Forelimb muscle (tissue), 1 donor: ENCODE data around the gene CDAN1. TPM values are rescaled to one million over a fixed set of nuclear protein-coding genes. Genes with fewer than 3 reads are reported as not detected.

Experiments used
- DNase-seq: peaks from one replicate; pipeline ENCODE4 v3.0.0-alpha.2; 2013; ENCODE audit warnings: low read depth
- polyA plus RNA-seq: library from polyadenylated mRNA; unstranded; fragments of 120-200 nt; gene quantifications from one replicate; pipeline ENCODE4 v1.2.1, GENCODE V29; 2013; ENCODE audit not compliant: insufficient read length

Gene CDAN1
- polyA plus RNA-seq, 1 donor = 16.0 TPM

DNA sequence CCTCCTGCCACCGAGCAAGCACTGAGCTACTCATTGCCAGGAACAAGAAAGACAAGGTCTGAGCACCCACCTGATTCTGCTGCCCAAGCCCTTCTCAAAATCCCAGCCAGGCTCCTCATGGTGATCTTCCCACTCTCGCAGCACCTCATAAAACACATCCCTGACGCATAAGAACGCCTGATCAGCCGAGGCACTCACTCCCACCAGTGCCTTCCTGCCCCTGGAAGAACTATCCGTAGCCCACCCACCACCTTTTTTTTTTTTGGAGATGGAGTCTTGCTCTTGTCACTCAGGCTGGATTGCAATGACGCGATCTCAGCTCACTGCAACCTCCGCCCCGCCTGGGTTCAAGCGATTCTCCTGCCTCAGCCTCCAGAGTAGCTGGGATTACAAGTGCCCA, 3.9 kb downstream of the CDAN1 start:
- DNase-seq = no peak

- no peak for DNase-seq
These were observed 4.7 kb downstream of the CDAN1 start for GRCh38 chr15:42732095-42732827.

DNA sequence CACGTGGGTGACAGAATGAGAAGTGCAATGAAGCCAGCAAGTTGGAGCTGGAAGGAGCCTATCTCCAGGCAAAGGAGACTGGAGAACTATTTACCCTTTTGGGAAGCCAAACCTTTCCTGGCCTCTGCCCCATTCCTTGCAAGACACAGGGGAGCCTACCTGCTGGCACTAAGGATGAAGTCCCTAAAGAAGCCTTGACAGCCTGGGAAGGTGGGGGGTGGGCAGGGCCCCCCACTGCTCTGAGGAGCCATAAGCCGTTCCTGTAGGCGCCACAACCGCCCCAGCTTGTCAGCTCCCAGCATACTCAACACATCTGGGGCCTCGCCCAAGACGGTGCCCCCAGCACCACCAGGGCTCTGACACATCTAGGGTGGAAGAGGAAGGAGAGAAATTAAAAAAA, 5.5 kb downstream of the CDAN1 start:
- DNase-seq = no peak

GRCh38 chr15:42730536-42730935, 6.4 kb downstream of the CDAN1 start:
- no peak for DNase-seq

DNA sequence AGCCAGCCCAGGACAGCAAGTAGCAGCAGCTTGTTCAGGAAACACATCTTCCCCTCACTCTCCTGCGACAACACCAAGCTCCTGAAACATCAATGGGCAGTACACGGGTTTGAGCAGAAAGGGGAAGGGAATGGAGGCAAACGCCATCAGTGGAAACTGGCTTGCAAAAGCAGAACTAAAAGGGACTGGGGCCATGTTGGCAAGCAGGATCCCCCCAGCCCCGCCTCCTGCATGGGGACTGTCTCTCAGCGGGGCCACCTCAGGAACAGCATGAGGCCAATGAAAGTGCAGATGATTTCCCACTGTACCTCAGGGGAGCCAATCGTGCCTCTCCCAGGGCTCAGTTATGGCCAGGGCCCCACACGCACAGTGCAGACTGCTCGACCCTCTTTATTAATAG, 6.8 kb downstream of the CDAN1 start:
- no peak for DNase-seq

- DNase-seq = no peak
These were observed 7.5 kb downstream of the CDAN1 start for GRCh38 chr15:42729409-42729808.

DNA sequence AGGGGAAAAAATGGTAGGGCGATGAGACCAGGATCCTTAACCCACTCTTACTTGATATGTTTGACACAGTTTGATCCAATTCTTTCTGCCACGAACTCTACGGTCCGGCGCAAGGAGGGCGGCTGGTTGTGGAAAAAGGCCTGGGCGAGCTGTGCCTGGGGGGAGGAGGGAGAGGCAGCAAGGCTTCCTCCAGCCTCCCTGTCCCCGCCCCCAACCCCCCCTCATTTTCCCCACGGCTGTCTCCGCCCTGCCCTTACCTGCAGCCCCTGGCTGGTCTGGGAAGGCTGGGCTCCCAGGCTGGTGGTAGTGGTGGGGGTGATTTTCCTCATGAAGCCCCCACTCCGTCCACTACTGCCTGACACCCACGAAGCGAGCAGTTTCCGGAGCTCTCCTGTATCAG, 8.0 kb downstream of the CDAN1 start:
- DNase-seq = no peak

- DNase-seq = no peak
These were observed 8.4 kb downstream of the CDAN1 start for GRCh38 chr15:42728560-42728959.

GRCh38 chr15:42727750-42728381, 9.1 kb downstream of the CDAN1 start:
- no peak for DNase-seq

DNA sequence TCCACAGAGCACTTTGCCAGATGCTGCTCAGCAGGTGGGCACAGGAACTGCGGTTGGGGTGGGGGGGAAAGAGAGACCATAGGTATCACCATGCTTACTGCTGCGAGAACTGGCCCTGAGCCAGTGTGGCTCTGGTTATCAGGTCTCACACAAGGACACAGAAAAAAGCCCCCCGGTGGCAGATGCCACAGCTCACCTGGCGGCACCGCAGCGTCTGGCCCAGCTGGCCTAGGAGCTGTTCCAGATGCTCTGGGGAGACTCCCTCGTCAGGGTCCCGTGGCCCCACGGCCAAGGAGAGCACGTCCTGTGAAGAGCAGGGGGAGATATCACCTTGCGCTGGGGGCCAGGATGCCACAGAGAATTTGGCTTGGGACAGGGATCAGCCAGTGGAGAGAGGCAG, 10.8 kb downstream of the CDAN1 start:
- no peak for DNase-seq

DNA sequence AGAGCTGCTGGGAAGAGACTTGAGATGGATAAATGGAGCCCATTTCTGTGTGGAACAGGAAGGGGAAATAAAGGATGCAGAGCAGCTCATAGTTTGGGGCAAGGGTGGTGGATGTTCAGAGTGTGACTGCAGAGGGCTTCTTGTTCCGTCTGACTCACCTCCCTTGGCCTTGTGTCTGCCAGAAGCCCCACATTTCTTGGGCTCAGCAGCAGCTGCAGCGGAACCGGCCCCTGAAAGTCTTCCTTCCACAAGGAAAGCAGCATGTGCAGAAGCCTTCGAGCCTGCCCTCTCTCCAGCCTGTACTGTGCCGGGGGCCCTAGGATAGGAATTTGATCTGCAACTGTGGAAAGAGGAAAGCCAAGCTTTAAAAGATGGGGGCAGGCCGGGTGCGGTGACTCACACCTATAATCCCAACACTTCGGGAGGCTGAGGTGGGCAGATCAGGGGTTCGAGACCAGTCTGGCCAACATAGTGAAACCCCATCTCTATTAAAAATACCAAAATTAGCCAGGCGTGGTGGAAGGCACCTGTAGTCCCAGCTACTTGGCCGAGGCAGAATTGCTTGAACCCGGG, 11.5 kb downstream of the CDAN1 start:
- DNase-seq = no peak

GRCh38 chr15:42724276-42724675, 12.7 kb downstream of the CDAN1 start:
- no peak for DNase-seq

GRCh38 chr15:42723068-42723467, 13.9 kb downstream of the CDAN1 start:
- no peak for DNase-seq

- no peak for DNase-seq
These were observed 15.0 kb downstream of the CDAN1 start for GRCh38 chr15:42721916-42722315.

DNA sequence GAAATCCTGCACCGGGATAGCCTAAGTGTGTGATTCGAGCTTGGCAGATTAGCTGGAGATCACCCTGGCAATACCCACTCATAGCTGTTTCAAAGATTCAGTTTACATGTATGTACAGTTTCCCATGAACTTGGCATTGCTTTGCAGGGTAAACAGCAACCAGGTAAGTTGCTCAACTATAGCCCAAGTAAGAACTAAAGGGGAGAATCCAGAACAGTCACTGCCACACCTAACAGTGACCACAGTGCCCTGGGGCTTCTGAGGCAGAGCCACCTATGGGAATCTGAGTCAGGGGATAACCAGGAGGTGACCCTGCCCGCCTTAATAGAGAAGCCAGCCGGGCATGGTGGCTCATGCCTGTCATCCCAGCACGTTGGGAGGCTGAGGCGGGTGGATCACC, 15.9 kb downstream of the CDAN1 start:
- no peak for DNase-seq

- DNase-seq = no peak
These were observed 16.9 kb downstream of the CDAN1 start for GRCh38 chr15:42720071-42720470.

DNA sequence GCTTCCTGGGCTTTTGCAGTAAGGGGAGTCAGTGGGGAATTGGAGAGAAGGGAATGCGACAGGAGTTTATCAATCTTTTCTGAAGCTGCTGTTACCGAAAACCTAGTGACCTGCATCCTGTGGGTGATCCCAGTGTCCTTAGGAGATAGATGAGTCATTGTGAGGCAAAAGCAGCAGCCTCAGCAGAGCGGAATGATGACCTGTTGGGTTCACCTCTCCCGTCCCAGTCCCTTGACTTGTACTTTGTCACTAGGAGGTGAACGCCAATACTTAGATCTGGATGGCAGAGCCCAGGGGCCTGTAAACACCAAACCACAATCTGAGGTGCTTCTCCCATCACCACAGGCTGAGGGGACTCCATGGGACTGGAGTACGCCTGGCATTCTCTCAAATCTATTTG, 17.9 kb downstream of the CDAN1 start:
- no peak for DNase-seq

GRCh38 chr15:42716626-42717025, 20.3 kb downstream of the CDAN1 start:
- DNase-seq = no peak

DNA sequence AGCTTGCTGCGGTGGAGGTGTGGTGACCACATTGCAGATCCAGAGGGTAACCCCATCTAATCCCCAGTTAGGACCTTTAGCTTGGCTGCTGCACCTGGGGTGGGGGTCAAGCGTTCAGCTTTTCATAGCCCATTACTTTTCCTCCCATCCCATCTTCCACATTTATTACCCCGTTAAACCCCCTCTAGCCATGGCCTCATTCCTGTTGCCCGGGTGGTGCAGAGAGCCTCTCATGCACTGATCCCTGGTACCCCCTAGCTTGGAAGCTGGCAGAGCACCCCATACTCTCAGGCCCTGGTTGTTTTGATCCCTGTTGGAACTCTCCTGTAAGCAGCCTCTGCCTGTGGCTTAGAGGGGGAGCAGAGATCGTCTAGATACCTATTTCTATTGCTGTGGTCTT, 20.8 kb downstream of the CDAN1 start:
- DNase-seq = no peak

- no peak for DNase-seq
These were observed 24.3 kb downstream of the CDAN1 start for GRCh38 chr15:42712584-42712983.

- DNase-seq = no peak
These were observed 25.2 kb downstream of the CDAN1 start for GRCh38 chr15:42711746-42712145.

- DNase-seq = no peak
These were observed 26.3 kb downstream of the CDAN1 start for GRCh38 chr15:42710662-42711061.

- DNase-seq = no peak
These were observed 28.9 kb downstream of the CDAN1 start for GRCh38 chr15:42707873-42708544.
